Type B pancreatic cell (in vitro differentiated cells): ENCODE data around the gene CD22. TPM values are rescaled to one million over a fixed set of nuclear protein-coding genes. Genes with fewer than 3 reads are reported as not detected.
A peak's percentile ranks its signal among the peaks of the same experiment; 100 is the strongest.

Source experiments
- DNase-seq: peaks from one replicate; pipeline ENCODE4 v3.0.0; 2021; ENCODE audit warnings: mixed read lengths; ENCODE audit not compliant: unreplicated experiment; ENCODE audit errors: extremely low spot score
- H3K27ac Mint-ChIP-seq: 2 replicates; pipeline ENCODE4 v1.8.0; 2021; ENCODE audit warnings: mild to moderate bottlenecking, mixed read lengths
- H3K27me3 Mint-ChIP-seq: 2 replicates; pipeline ENCODE4 v1.8.0; 2021; ENCODE audit warnings: mixed read lengths
- H3K36me3 Mint-ChIP-seq: 2 replicates; pipeline ENCODE4 v1.8.0; 2021; ENCODE audit warnings: mixed read lengths
- H3K4me1 Mint-ChIP-seq: one replicate; pipeline ENCODE4 v1.8.0; 2021; ENCODE audit warnings: mixed read lengths; ENCODE audit not compliant: unreplicated experiment
- H3K4me3 Mint-ChIP-seq: 2 replicates; pipeline ENCODE4 v1.8.0; 2021; ENCODE audit warnings: mild to moderate bottlenecking, mixed read lengths
- H3K9me3 Mint-ChIP-seq: 2 replicates; pipeline ENCODE4 v1.8.0; 2021; ENCODE audit warnings: mixed read lengths
- CTCF ChIP-seq: fragments of 200-600 bp; sonication (generic); conservative IDR thresholded peaks from 2 replicates; pipeline ENCODE4 v1.5.0; 2021; ENCODE audit warnings: antibody characterized with exemption, mild to moderate bottlenecking
- total RNA-seq: library from RNA; stranded (reverse); gene quantifications from 2 replicates; pipeline ENCODE4 v1.2.1, GENCODE V29; 2021; ENCODE audit warnings: low replicate concordance

CD22 gene
- total RNA-seq, 1 donor from 2014 or later, result 0.92 TPM

DNA sequence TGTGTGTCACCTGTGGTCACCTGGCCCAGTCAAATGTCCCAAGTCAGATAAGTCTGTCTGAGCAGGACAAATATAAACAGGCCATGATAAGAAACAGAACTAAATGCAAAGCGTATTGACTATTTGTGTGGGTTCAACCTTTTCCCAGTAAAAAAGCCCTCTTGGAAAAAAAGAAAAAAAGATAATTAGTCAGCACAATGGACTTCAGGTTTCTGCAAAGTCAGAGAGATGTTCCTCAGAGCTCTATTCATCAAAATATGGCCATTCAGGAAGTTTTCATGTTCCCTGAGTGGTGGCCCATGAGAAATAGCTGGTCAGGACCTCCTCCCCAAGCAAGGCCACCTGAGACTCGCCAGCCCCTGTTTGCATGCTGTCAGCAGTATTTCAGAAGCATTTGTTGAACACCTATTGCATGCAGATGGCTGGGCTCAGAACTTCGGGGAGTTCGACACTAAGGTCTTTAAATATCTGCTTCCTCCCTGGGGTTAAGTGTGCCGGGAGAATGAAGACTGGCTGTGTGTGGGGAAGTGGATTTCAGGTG is 32.0 kb downstream of the CD22 start:
- Mint-ChIP-seq H3K4me3 (no peak overlapping the region), H3K27me3 (no peaks in the 10 kb centered on the region), H3K9me3 (no peaks in the 10 kb centered on the region), H3K27ac (no peak overlapping the region), H3K4me1 (peaks cover 4% of the 10 kb centered on the region), H3K36me3 (no peaks in the 10 kb centered on the region)
- no peak for TF ChIP-seq CTCF
- DNase-seq, result no peak

GRCh38 chr19:35362261-35363000 is 33.4 kb downstream of the CD22 start:
- TF ChIP-seq CTCF, result no peak

GRCh38 chr19:35363001-35363590 is 34.1 kb downstream of the CD22 start:
- no peak for TF ChIP-seq CTCF
- Mint-ChIP-seq H3K4me1 (no peaks in the 10 kb centered on the region), H3K4me3 (no peak overlapping the region), H3K27ac (no peak overlapping the region), H3K36me3 (no peaks in the 10 kb centered on the region), H3K27me3 (peaks cover 4% of the 10 kb centered on the region), H3K9me3 (no peaks in the 10 kb centered on the region)
- DNase-seq, result peak; percentile 16

More at GRCh38 chr19:35362261-35363000, 33.4 kb downstream of the CD22 start:
- H3K9me3 Mint-ChIP-seq, result no peaks in the 10 kb centered on the region
- H3K4me3 Mint-ChIP-seq, result no peak overlapping the region
- peaks cover under 1% of the 10 kb centered on the region for H3K4me1 Mint-ChIP-seq
- peaks cover 2% of the 10 kb centered on the region for H3K27me3 Mint-ChIP-seq
- DNase-seq, result peak; percentile 11
- no peak overlapping the region for H3K27ac Mint-ChIP-seq
- H3K36me3 Mint-ChIP-seq, result no peaks in the 10 kb centered on the region

- no peaks in the 10 kb centered on the region for H3K36me3 Mint-ChIP-seq
- H3K4me3 Mint-ChIP-seq, result no peak overlapping the region
- no peaks in the 10 kb centered on the region for H3K9me3 Mint-ChIP-seq
- H3K27me3 Mint-ChIP-seq, result peaks cover 8% of the 10 kb centered on the region
- TF ChIP-seq CTCF, result no peak
- no peaks in the 10 kb centered on the region for H3K4me1 Mint-ChIP-seq
- peak; percentile 36 for DNase-seq
- H3K27ac Mint-ChIP-seq, result no peak overlapping the region
Measured at GRCh38 chr19:35363711-35364425, 34.9 kb downstream of the CD22 start.

DNA sequence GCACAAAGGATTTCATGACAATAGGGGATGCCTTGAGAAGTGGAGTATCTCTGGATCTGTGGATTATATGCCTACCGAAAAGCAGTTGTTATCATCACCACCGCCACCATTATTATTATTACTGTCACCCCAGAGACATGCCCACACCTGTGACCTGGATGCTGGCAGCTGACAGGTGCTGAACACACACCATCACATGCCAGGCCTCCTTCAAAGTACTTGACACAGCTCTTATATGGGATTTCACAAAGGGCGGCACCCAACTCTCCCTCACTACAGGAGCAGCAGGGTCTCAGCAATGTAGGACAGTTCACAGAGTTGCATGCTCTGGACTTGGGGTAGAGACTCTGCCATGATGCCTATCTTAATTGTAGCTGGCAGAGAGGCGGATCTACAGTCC is 36.3 kb downstream of the CD22 start:
- no peak overlapping the region for H3K27ac Mint-ChIP-seq
- H3K27me3 Mint-ChIP-seq, result peaks cover 8% of the 10 kb centered on the region
- no peaks in the 10 kb centered on the region for H3K36me3 Mint-ChIP-seq
- no peak for TF ChIP-seq CTCF
- H3K9me3 Mint-ChIP-seq, result no peaks in the 10 kb centered on the region
- peak; percentile 10 for DNase-seq
- H3K4me1 Mint-ChIP-seq, result no peaks in the 10 kb centered on the region
- H3K4me3 Mint-ChIP-seq, result no peak overlapping the region
